GM12878 (cell line): ENCODE measurements around the gene DNASE1L1. TPM values are rescaled to one million over a fixed set of nuclear protein-coding genes. Genes with fewer than 3 reads are reported as not detected.

Experiments used
- ATAC-seq: fragments of 200-7000 bp; cut with Tn5 transposase; 3 replicates; pipeline ENCODE4 v1.9.1; 2020; ENCODE audit warnings: mild to moderate bottlenecking, moderate library complexity
- BruUV-seq: library from RNA; stranded (reverse); fragments of 400-500 nt; replicated peaks from 2 replicates; lab custom pipeline; 2021; lab: Mats Ljungman, UMichigan
- CTCF ChIA-PET: fragments of 300-600 bp; sonication (Branson Sonifier 250); formaldehyde crosslinking; extraction: SDS; loops from one replicate; lab custom pipeline; 2021; ENCODE audit warnings: inconsistent platforms; lab: Yijun Ruan, JAX
- POLR2A ChIA-PET: fragments of 350-600 bp; formaldehyde crosslinking; extraction: SDS; loops from one replicate; lab custom pipeline; 2021; ENCODE audit warnings: inconsistent platforms; lab: Charles Lee
- RAD21 ChIA-PET: fragments of 300-600 bp; sonication (Branson Sonifier 250); formaldehyde crosslinking; loops from one replicate; lab custom pipeline; 2023; ENCODE audit warnings: antibody characterized with exemption; ENCODE audit not compliant: unreplicated experiment; lab: Charles Lee
- SMC1A ChIA-PET: fragments of 300-600 bp; sonication (Branson Sonifier 250); formaldehyde crosslinking; loops from one replicate; lab custom pipeline; 2023; ENCODE audit not compliant: unreplicated experiment, uncharacterized antibody; lab: Charles Lee
- DNase-seq: peaks from one replicate; pipeline ENCODE4 v3.0.0-alpha.2; 2011; ENCODE audit warnings: low read depth, low spot score
- FAIRE-seq: peaks from 3 replicates; lab custom pipeline; 2011; peaks lifted over from hg19 to GRCh38; lab: Jason Lieb, UNC
- H2AFZ ChIP-seq: 2 replicates; pipeline ENCODE4 v1.6.0; 2011; ENCODE audit warnings: low read depth, low read length, control low read depth; ENCODE audit not compliant: control insufficient read depth
- H3K27ac ChIP-seq: 2 replicates; pipeline ENCODE4 v1.5.1; 2011; ENCODE audit warnings: control low read depth; ENCODE audit not compliant: control insufficient read depth, insufficient read depth
- H3K27me3 ChIP-seq, 2 experiments: replicated peaks in 1 of 2; 2 replicates each; pipeline versions ENCODE4 v1.6.0 to v1.6.1; 2011; ENCODE audit warnings: low read length in 1 of 2; ENCODE audit not compliant: control insufficient read depth in 2 of 2, insufficient read depth in 2 of 2
- H3K36me3 ChIP-seq, 2 experiments: 2 replicates each; pipeline ENCODE4 v1.5.1; 2011; ENCODE audit warnings: low read length in 1 of 2; ENCODE audit not compliant: control insufficient read depth in 2 of 2, insufficient read depth in 2 of 2
- H3K4me1 ChIP-seq: 2 replicates; pipeline ENCODE4 v1.6.1; 2011; ENCODE audit warnings: mild to moderate bottlenecking, low read length, moderate library complexity, mixed read lengths; ENCODE audit not compliant: control insufficient read depth, insufficient read depth
- H3K4me2 ChIP-seq: 2 replicates; pipeline ENCODE4 v1.6.0; 2011; ENCODE audit warnings: control low read depth; ENCODE audit not compliant: control insufficient read depth, insufficient read depth
- H3K4me3 ChIP-seq: fragments of 200-600 bp; sonication (generic); 2 replicates; pipeline ENCODE4 v1.5.1; 2016
- H3K79me2 ChIP-seq: 2 replicates; pipeline ENCODE4 v1.6.0; 2011; ENCODE audit warnings: low read length; ENCODE audit not compliant: control insufficient read depth, insufficient read depth
- H3K9ac ChIP-seq: 2 replicates; pipeline ENCODE4 v1.8.0; 2011; ENCODE audit warnings: low read length, control low read depth, mixed read lengths; ENCODE audit not compliant: control insufficient read depth, insufficient read depth
- H3K9me3 ChIP-seq: replicated peaks from 3 replicates; pipeline ENCODE4 v1.5.1; 2011; ENCODE audit warnings: mild to moderate bottlenecking, low read length; ENCODE audit not compliant: control insufficient read depth, insufficient read depth
- H4K20me1 ChIP-seq: 2 replicates; pipeline ENCODE4 v1.6.0; 2011; ENCODE audit not compliant: control insufficient read depth, insufficient read depth
- FOS ChIP-seq: IDR thresholded peaks from 3 replicates; pipeline ENCODE4 v1.6.1; 2011; ENCODE audit warnings: borderline replicate concordance; ENCODE audit not compliant: insufficient read length; ENCODE audit errors: extremely low read depth
- HDGF ChIP-seq: fragments of 450-650 bp; IDR thresholded peaks from 2 replicates; pipeline ENCODE4 v1.6.1; 2016; ENCODE audit warnings: antibody characterized with exemption
- NR2C1 ChIP-seq: fragments of 450-650 bp; IDR thresholded peaks from 2 replicates; pipeline ENCODE4 v1.6.1; 2017; ENCODE audit warnings: antibody characterized with exemption, mild to moderate bottlenecking, moderate library complexity
- NR2F1 ChIP-seq: fragments of 450-650 bp; conservative IDR thresholded peaks from 2 replicates; pipeline ENCODE4 v1.6.1; 2017; ENCODE audit warnings: mild to moderate bottlenecking
- RAD51 ChIP-seq: fragments of 450-650 bp; IDR thresholded peaks from 2 replicates; pipeline ENCODE4 v1.6.1; 2016; ENCODE audit warnings: moderate library complexity, mild to moderate bottlenecking, inconsistent platforms
- TCF3 ChIP-seq: IDR thresholded peaks from 2 replicates; pipeline ENCODE4 v1.6.1; 2012; ENCODE audit warnings: low read depth, mild to moderate bottlenecking, low read length, borderline replicate concordance; ENCODE audit not compliant: insufficient read depth
- TCF7 ChIP-seq: IDR thresholded peaks from 2 replicates; pipeline ENCODE4 v1.6.1; 2014; ENCODE audit warnings: antibody characterized with exemption, borderline replicate concordance
- WGBS: methylation state at CpG from one replicate; pipeline ENCODE4 v1.1.6; 2016; ENCODE audit warnings: low lambda C conversion rate; ENCODE audit not compliant: insufficient replicate concordance, insufficient coverage; ENCODE audit errors: missing lambda C conversion rate; 5-methylcytosine and 5-hydroxymethylcytosine counted together
- in situ Hi-C: fragments of 300-500 bp; cut with MboI; formaldehyde crosslinking; loops from 9 replicates; pipeline ENCODE4 v1.14.3; 2018; ENCODE audit warnings: mixed read lengths
- intact Hi-C: fragments of 100-400 bp; cut with micrococcal nuclease; formaldehyde crosslinking; loops from one replicate; pipeline ENCODE4 v1.14.2; 2022; ENCODE audit not compliant: unreplicated experiment
- polyA plus RNA-seq, 11 experiments: library from polyadenylated mRNA; depleted of rRNA in 4 of 11; unstranded in 6 of 11; stranded (reverse) in 5 of 11; fragments of >200 nt; fragmentation: Nextera tagmentation in 4 of 11; fragmentation: Illumina TruSeq in 1 of 11; extraction: Ambion mirVana in 4 of 11; extraction: Trizol in 1 of 11; gene quantifications; 1 replicate in 1 of 11; 2 replicates in 10 of 11; pipeline versions ENCODE4 v1.2.1 to v1.2.3, GENCODE V29; 2011 to 2016; ENCODE audit warnings: inconsistent platforms in 2 of 11, missing spikeins in 2 of 11, low read depth in 1 of 11
- total RNA-seq, 4 experiments: library from RNA; depleted of rRNA in 3 of 4; stranded (reverse); fragments of >200 nt in 3 of 4; fragmentation: Illumina TruSeq in 1 of 4; extraction: Trizol in 1 of 4; gene quantifications; 2 replicates each; pipeline versions ENCODE4 v1.2.1 to v1.2.3, GENCODE V29; 2013 to 2021
- TF ChIP-seq, protein P1 (sequence below): IDR thresholded peaks from 2 replicates; pipeline ENCODE4 v1.6.1; 2012; ENCODE audit warnings: low read depth, low read length, improper control_type of control experiment
- TF ChIP-seq, protein P2 (sequence below): fragments of 450-650 bp; IDR thresholded peaks from 2 replicates; pipeline ENCODE4 v1.6.1; 2017; ENCODE audit warnings: low read depth, mild to moderate bottlenecking, moderate library complexity
- TF ChIP-seq, protein P3 (sequence below): IDR thresholded peaks from 2 replicates; pipeline ENCODE4 v1.6.1; 2012; ENCODE audit warnings: low read depth, low read length, improper control_type of control experiment

DNASE1L1 gene
- total and polyA plus RNA-seq, 10 of the 15 experiments (the other 5 are each of a cell fraction or from before 2014, with no cell fraction given), result 0.60 to 22.7 (median 6.8) TPM

DNA sequence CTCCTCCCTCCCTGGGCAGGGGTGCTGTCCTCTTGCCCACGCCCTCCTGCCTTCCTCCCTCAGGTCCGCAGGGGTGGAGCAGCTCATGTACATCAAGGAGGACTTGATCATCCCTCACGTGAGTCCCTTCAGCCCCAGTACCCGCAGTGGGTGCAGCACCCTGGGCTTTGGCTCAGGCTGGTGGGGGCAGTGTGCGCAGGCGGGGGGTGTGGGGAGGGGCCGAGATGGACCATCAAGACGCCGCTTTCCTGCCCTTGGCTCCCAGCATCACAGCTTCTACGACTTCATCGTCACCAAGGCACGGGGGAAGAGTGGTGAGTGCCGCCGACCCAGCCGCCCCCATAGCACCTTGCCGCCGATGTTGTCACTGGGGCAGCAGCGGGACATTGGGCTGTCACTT is 40.6 kb upstream of the DNASE1L1 start:
- intact Hi-C loops, result no loop called here
- TF ChIP-seq, protein P1, sequence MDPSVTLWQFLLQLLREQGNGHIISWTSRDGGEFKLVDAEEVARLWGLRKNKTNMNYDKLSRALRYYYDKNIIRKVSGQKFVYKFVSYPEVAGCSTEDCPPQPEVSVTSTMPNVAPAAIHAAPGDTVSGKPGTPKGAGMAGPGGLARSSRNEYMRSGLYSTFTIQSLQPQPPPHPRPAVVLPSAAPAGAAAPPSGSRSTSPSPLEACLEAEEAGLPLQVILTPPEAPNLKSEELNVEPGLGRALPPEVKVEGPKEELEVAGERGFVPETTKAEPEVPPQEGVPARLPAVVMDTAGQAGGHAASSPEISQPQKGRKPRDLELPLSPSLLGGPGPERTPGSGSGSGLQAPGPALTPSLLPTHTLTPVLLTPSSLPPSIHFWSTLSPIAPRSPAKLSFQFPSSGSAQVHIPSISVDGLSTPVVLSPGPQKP, result no peak
- no peak for TF ChIP-seq TCF3
- TF ChIP-seq TCF7, result no peak
- TF ChIP-seq NR2C1, result no peak
- no peak for TF ChIP-seq HDGF
- no peak for TF ChIP-seq RAD51
- TF ChIP-seq, protein P2, sequence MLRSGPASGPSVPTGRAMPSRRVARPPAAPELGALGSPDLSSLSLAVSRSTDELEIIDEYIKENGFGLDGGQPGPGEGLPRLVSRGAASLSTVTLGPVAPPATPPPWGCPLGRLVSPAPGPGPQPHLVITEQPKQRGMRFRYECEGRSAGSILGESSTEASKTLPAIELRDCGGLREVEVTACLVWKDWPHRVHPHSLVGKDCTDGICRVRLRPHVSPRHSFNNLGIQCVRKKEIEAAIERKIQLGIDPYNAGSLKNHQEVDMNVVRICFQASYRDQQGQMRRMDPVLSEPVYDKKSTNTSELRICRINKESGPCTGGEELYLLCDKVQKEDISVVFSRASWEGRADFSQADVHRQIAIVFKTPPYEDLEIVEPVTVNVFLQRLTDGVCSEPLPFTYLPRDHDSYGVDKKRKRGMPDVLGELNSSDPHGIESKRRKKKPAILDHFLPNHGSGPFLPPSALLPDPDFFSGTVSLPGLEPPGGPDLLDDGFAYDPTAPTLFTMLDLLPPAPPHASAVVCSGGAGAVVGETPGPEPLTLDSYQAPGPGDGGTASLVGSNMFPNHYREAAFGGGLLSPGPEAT, result no peak
- TF ChIP-seq NR2F1, result no peak
- TF ChIP-seq, protein P3, sequence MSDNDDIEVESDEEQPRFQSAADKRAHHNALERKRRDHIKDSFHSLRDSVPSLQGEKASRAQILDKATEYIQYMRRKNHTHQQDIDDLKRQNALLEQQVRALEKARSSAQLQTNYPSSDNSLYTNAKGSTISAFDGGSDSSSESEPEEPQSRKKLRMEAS, result no peak
- no peak for TF ChIP-seq FOS
- Histone ChIP-seq H4K20me1 (no peaks in the 10 kb centered on the region), H3K4me1 (0 out of 2 replicates have a peak, but pooled peaks cover 3% of the 10 kb centered on the region), H3K27me3 (no peaks in the 10 kb centered on the region), H3K79me2 (peaks cover 3% of the 10 kb centered on the region), H3K4me2 (no peak overlapping the region), H3K27ac (no peak overlapping the region), H3K36me3 (peaks cover 0 to 2% of the 10 kb centered on the region in 2 experiments; a peak in 2 of 4 replicates), H3K4me3 (no peak overlapping the region), H3K9ac (no peak overlapping the region), H3K9me3 (no peaks in the 10 kb centered on the region; the same call in 2 of the 3 replicates), H2AFZ (no peak overlapping the region)
- DNase-seq (no peak), ATAC-seq (no peak), FAIRE-seq (no peak)
- RAD21 ChIA-PET, result no interaction called here
- SMC1A ChIA-PET, result no interaction called here
- in situ Hi-C loops, result no loop called here
- POLR2A ChIA-PET, result no interaction called here
- CTCF ChIA-PET, result no interaction called here
- 76% methylated on average over 18 of the region's 18 CpGs for WGBS
- no TSS peak for BruUV-seq
